Stomach (tissue), 4 donors: ENCODE data around the gene PSMG2.

ENCODE experiments used
- POLR2A ChIP-seq, 4 donors: fragments of 450-650 bp; IDR thresholded peaks; one replicate each; pipeline ENCODE4 v1.6.1; 2016; ENCODE audit warnings: antibody characterized with exemption in 4 of 4, control low read depth in 2 of 4, mild to moderate bottlenecking in 1 of 4, moderate library complexity in 1 of 4
- TF ChIP-seq, protein P1 (sequence below), 7 experiments: fragments of 450-650 bp in 4 of 7; fragments of 200-600 bp in 3 of 7; sonication (generic) in 3 of 7; IDR thresholded peaks; one replicate each; pipeline ENCODE4 v1.5.1; 2016 to 2019; ENCODE audit warnings: antibody characterized with exemption in 7 of 7, control low read depth in 2 of 7, mild to moderate bottlenecking in 1 of 7

DNA sequence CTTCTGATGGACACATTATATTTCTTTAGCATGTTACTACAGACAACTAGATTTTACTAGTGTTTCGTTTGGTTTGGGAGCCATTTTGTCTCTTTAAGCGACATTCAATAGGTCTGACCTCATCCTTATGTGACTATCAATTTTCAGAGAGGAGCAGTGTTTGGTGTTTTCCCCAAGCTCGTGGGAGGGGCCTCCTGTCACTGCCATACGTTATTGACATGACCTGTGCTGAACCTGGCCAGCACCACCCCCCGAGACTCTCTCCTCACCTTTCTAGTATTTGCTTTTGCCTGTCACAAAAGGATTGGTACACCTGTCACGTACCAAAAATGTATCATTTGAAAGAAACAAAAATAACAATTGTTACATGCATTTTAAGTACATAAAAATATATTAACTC is 69.3 kb downstream of the PSMG2 start:
- TF ChIP-seq POLR2A (IDR thresholded peaks at IDR 0.05): no peak
- TF ChIP-seq, protein P1, sequence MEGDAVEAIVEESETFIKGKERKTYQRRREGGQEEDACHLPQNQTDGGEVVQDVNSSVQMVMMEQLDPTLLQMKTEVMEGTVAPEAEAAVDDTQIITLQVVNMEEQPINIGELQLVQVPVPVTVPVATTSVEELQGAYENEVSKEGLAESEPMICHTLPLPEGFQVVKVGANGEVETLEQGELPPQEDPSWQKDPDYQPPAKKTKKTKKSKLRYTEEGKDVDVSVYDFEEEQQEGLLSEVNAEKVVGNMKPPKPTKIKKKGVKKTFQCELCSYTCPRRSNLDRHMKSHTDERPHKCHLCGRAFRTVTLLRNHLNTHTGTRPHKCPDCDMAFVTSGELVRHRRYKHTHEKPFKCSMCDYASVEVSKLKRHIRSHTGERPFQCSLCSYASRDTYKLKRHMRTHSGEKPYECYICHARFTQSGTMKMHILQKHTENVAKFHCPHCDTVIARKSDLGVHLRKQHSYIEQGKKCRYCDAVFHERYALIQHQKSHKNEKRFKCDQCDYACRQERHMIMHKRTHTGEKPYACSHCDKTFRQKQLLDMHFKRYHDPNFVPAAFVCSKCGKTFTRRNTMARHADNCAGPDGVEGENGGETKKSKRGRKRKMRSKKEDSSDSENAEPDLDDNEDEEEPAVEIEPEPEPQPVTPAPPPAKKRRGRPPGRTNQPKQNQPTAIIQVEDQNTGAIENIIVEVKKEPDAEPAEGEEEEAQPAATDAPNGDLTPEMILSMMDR (IDR thresholded peaks at IDR 0.05): no peak
